ENCODE data around the gene TMX2.

DNA sequence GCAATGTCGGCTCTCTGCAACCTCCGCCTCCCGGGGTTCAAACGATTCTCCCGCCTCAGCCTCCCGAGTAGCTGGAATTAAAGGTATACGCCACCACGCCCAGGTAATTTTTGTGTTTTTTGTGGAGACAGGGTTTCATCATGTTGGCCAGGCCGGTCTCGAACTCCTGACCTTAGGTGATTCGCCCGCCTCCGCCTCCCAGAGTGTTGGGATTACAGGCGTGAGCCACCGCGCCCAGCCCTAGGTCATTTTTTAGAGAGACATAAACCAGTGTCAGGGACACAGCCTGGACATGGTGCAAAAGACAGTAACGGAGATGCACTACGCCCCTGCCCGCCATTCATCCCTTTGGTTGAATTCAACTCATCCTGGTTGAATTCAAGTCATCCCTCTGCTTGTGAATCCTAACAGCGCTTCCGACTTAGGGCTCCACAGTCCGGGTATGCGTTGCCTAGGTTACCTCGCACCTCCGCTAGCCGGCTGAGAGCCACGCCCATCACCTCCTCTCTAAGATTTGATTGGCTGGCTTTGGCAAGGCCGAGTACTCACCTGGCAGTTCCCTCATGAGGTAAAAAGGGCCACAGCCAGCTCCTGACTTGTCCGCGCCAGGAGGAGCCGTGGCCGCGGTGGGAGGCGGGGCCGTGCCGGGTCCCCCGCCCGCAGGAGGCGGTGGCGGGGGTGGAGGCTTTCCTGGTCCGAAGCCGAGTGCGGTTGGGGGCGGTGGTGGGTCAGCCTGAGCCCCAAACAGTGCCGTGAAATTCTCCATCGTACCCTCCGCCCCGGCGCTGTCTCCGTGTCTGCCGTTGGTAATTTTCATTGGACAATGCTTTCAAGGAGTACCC, 758 bp upstream of the TMX2 start, which contains the start of gene MED19:
- TF ChIP-seq TOX (CRISPR knock-in tag; IDR thresholded peaks at IDR 0.05; ENCODE audit: borderline replicate concordance), result no peak
- no peak for TF ChIP-seq OSR1 (CRISPR knock-in tag; IDR thresholded peaks at IDR 0.05)
